Activated naive CD4-positive, alpha-beta T cell treated with anti-CD3 and anti-CD28 coated beads, Interleukin-2, amount 50 U/mL, for 72 hours (primary cell): ENCODE results near the gene KIF21B. TPM values are rescaled to one million over a fixed set of nuclear protein-coding genes. Genes with fewer than 3 reads are reported as not detected.
"Not testable (repeated sequence)": the region's sequence is repeated elsewhere in the genome, so short reads cannot be mapped to it uniquely, and the experiment has no call there.

Source experiments
- ATAC-seq, 2 donors: fragments of 150-1000 bp; cut with Tn5 transposase; 2 replicates each; pipeline ENCODE4 v1.10.0; 2021; ENCODE audit warnings: mild to moderate bottlenecking in 2 of 2, moderate library complexity in 2 of 2
- DNase-seq, 2 donors: peaks; one replicate each; pipeline ENCODE4 v3.0.0; 2021 to 2022; ENCODE audit warnings: low spot score in 2 of 2
- H3K27ac Mint-ChIP-seq, 2 donors: one replicate each; pipeline ENCODE4 v1.8.0; 2022; ENCODE audit warnings: mild to moderate bottlenecking in 2 of 2, mixed read lengths in 2 of 2
- H3K36me3 Mint-ChIP-seq, 2 donors: one replicate each; pipeline ENCODE4 v1.8.0; 2022; ENCODE audit warnings: mixed read lengths in 2 of 2
- H3K9me3 Mint-ChIP-seq, 2 donors: one replicate each; pipeline ENCODE4 v1.8.0; 2022; ENCODE audit warnings: mixed read lengths in 2 of 2
- total RNA-seq, 2 donors: library from RNA; stranded (reverse); gene quantifications; one replicate each; pipeline ENCODE4 v1.2.3, GENCODE V29; 2022

KIF21B gene
- total RNA-seq, 2 donors from 2014 or later, result 55.9 to 58.1 TPM

GRCh38 chr1:200960236-200960947, 63.1 kb downstream of the KIF21B start:
- H3K27ac Mint-ChIP-seq, result no peak overlapping the region

GRCh38 chr1:200959411-200959921, 64.0 kb downstream of the KIF21B start:
- Mint-ChIP-seq H3K27ac (no peak overlapping the region), H3K9me3 (no peaks in the 10 kb centered on the region), H3K36me3 (no peaks in the 10 kb centered on the region)
- ATAC-seq (no peak), DNase-seq (no peak)

More at GRCh38 chr1:200960236-200960947, 63.1 kb downstream of the KIF21B start:
- no peaks in the 10 kb centered on the region for H3K36me3 Mint-ChIP-seq
- no peak for DNase-seq
- H3K9me3 Mint-ChIP-seq, result no peaks in the 10 kb centered on the region
- ATAC-seq, result no peak

GRCh38 chr1:200958597-200958996, 64.9 kb downstream of the KIF21B start:
- H3K9me3 Mint-ChIP-seq, result no peaks in the 10 kb centered on the region
- H3K27ac Mint-ChIP-seq, result no peak overlapping the region
- DNase-seq, result no peak
- no peaks in the 10 kb centered on the region for H3K36me3 Mint-ChIP-seq
- no peak for ATAC-seq

DNA sequence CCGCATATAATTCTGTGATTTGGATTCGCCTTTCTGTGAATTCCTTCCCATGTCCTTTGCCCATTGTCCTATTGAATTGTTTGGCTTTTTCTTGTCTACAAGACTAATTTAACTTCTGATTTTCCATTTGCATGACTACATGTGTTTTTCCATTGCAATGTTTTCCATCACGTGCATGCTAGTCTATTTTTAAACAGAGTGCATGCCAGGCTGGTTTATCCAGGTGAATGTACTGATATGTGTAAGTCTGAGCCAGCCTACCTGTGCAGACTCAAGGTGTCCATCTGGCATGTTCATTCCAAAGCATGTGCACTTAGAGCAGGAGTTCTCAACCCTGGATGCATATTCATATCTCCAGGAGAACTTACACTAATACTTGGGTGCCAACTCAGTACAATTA, 69.1 kb downstream of the KIF21B start:
- ATAC-seq (no peak), DNase-seq (no peak)
- Mint-ChIP-seq H3K36me3 (no peaks in the 10 kb centered on the region), H3K9me3 (no peaks in the 10 kb centered on the region), H3K27ac (no peak overlapping the region)

- DNase-seq, result no peak
- Mint-ChIP-seq H3K36me3 (peaks cover 0 to 14% of the 10 kb centered on the region in 2 donors), H3K27ac (no peak overlapping the region), H3K9me3 (peaks cover 9 to 14% of the 10 kb centered on the region in 2 donors)
- ATAC-seq, result no peak
Observed at GRCh38 chr1:200951016-200951415, 72.5 kb downstream of the KIF21B start.

- no peak for DNase-seq
- no peak overlapping the region for H3K27ac Mint-ChIP-seq
- no peak for ATAC-seq
- H3K36me3 Mint-ChIP-seq, result peaks cover 0 to 14% of the 10 kb centered on the region in 2 donors
- peaks cover 9 to 14% of the 10 kb centered on the region in 2 donors for H3K9me3 Mint-ChIP-seq
Observed at GRCh38 chr1:200949626-200950025, 73.9 kb downstream of the KIF21B start.

GRCh38 chr1:200947059-200947566, 76.4 kb downstream of the KIF21B start:
- no peak for ATAC-seq
- H3K36me3 Mint-ChIP-seq, result peaks cover 0 to 14% of the 10 kb centered on the region in 2 donors
- H3K27ac Mint-ChIP-seq, result no peak overlapping the region

DNA sequence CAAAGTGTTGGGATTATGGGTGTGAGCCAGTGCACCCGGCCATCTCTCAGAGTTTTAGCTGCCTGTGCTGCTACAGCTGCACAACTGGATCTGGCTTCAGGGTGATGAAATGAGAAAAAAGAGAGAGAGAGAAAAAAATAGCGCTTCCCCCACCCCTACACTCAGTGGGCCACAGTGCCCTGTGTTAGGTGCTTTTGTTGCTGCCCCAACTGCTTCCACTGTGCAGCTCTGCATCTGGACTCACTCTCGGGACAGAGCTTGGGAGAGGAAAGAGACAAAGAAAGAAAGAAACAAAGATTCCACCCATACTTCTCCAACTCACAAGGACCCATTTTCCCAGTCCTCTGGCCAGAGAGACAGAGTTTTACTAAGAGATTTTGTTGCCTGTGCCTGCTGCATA, 78.4 kb downstream of the KIF21B start:
- H3K9me3 Mint-ChIP-seq, result peaks cover 13 to 20% of the 10 kb centered on the region in 2 donors
- peaks cover 0 to 14% of the 10 kb centered on the region in 2 donors for H3K36me3 Mint-ChIP-seq
- peak in 1 of 2 donors; percentile 9 for DNase-seq
- no peak for ATAC-seq
- H3K27ac Mint-ChIP-seq, result no peak overlapping the region

More at GRCh38 chr1:200947059-200947566, 76.4 kb downstream of the KIF21B start:
- peaks cover 12 to 14% of the 10 kb centered on the region in 2 donors for H3K9me3 Mint-ChIP-seq
- DNase-seq, result no peak

GRCh38 chr1:200938955-200939354, 84.6 kb downstream of the KIF21B start:
- ATAC-seq, result peak; percentile 47 to 56
- H3K9me3 Mint-ChIP-seq, result peaks cover 4 to 6% of the 10 kb centered on the region in 2 donors

GRCh38 chr1:200935286-200935962, 88.1 kb downstream of the KIF21B start:
- H3K9me3 Mint-ChIP-seq, result peaks cover 0 to 16% of the 10 kb centered on the region in 2 donors
- peak in 1 of 2 donors; percentile 11 for DNase-seq
- H3K36me3 Mint-ChIP-seq, result not testable (repeated sequence)

More at GRCh38 chr1:200938955-200939354, 84.6 kb downstream of the KIF21B start:
- peak in 1 of 2 donors; percentile 37 for DNase-seq
- H3K36me3 Mint-ChIP-seq, result no peaks in the 10 kb centered on the region
- H3K27ac Mint-ChIP-seq, result no peak overlapping the region

DNA sequence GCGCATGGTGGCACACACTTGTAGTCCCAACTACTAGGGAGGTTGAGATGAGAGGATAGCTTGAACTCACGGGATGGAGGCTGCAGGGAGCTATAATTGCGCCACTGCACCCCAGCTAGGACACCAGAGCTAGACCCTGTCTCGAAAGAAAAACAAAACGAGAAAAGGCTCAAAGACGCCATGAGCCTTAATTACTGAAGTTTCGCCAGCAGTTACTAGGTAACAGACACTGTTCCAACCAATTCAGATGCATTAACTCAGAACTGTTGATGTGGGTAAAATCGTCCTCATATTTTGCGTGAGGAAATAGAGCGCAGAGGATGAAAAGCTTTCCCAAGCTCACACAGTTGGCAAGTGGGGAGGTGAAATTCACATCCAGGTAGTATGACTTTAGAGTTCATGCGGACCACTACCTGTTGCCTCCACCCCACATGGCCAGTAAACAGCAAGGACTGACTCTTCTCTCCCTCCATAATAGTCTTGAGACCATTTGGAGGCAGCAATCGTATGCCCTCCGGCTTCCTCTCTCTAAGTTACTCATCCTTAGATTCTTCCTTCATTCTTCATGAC, 88.8 kb downstream of the KIF21B start:
- Mint-ChIP-seq H3K27ac (no peak overlapping the region), H3K36me3 (peaks cover 0 to 9% of the 10 kb centered on the region in 2 donors), H3K9me3 (peaks cover 0 to 12% of the 10 kb centered on the region in 2 donors)
- ATAC-seq, result no peak
- peak in 1 of 2 donors; percentile 11 for DNase-seq

More at GRCh38 chr1:200935286-200935962, 88.1 kb downstream of the KIF21B start:
- not testable (repeated sequence) for H3K27ac Mint-ChIP-seq, ATAC-seq

GRCh38 chr1:200931776-200932175, 91.7 kb downstream of the KIF21B start:
- Mint-ChIP-seq H3K36me3 (peaks cover 0 to 9% of the 10 kb centered on the region in 2 donors), H3K27ac (no peak overlapping the region), H3K9me3 (peaks cover 0 to 12% of the 10 kb centered on the region in 2 donors)
- DNase-seq, result no peak
- no peak for ATAC-seq

DNA sequence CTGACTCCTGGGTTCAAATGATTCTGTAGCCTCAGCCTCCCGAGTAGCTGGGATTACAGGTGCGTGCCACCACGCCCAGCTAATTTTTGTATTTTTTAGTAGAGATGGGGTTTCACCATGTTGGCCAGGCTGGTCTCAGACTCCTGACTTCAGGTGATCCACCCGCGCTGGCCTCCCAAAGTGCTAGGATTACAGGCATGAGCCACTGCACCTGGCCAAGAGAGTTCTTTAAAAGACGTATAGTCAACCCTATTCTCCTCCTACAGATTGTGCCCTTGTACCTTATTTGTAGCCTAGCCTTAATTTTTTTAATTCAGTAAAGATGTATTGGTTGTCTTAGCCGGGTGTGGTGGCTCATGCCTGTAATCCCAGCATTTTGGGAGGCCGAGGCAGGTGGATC, 93.2 kb downstream of the KIF21B start:
- H3K36me3 Mint-ChIP-seq, DNase-seq, H3K27ac Mint-ChIP-seq, ATAC-seq: not testable (repeated sequence)
- peaks cover 0 to 12% of the 10 kb centered on the region in 2 donors for H3K9me3 Mint-ChIP-seq

- peaks cover 0 to 9% of the 10 kb centered on the region in 2 donors for H3K36me3 Mint-ChIP-seq
- no peak for ATAC-seq
- peak in 1 of 2 donors; percentile 14 for DNase-seq
- H3K9me3 Mint-ChIP-seq, result peaks cover 0 to 12% of the 10 kb centered on the region in 2 donors
- H3K27ac Mint-ChIP-seq, result no peak overlapping the region
Observed at GRCh38 chr1:200929530-200930278, 93.8 kb downstream of the KIF21B start.

DNA sequence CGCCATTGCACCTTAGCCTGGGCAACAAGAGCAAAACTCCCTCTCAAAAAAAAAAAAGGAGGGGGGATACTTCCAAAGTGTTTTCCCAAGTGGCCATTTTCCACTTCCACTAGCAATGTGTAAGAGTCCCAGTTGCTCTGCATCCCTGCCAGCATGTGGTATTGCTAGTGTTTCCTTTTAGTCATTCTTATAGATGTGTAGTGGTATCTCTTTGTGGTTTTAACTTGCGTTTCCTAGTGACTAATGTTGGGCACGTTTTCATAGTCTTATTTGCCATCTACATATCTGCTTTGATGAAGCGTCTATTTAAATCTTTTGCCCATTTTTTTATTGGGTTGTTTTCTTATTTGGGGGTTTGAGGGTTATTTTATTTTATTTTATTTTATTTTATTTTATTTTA, 97.7 kb downstream of the KIF21B start:
- ATAC-seq, result peak; percentile 98 to 99
- peak in 1 of 2 donors; percentile 48 for DNase-seq
- Mint-ChIP-seq H3K36me3 (peaks cover 0 to 2% of the 10 kb centered on the region in 2 donors), H3K9me3 (peaks cover 0 to under 1% of the 10 kb centered on the region in 2 donors), H3K27ac (no peak overlapping the region)

DNA sequence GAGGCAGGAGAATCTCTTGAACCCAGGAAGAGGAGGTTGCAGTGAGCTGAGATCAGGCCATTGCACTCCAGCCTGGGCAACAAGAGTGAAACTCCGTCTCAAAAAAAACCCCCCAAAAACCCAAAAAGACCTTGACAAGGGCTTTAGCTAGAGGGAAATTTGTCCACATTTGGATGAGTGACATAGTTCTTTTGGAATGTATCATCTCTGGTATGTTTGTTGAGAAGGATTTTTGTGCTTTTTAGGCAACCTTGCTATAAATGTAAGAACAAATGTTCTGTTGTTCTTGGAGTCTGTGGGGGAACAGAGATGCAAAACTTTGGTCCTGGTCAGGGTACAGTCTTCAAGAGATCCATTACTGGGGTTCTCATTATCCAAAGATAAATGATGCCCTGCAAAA, 99.9 kb downstream of the KIF21B start:
- H3K36me3 Mint-ChIP-seq, result no peaks in the 10 kb centered on the region
- H3K27ac Mint-ChIP-seq, result no peak overlapping the region
- no peak for DNase-seq
- ATAC-seq, result no peak
- H3K9me3 Mint-ChIP-seq, result no peaks in the 10 kb centered on the region
